HepG2 (cell line): ENCODE data around the gene CAPZB. TPM values are rescaled to one million over a fixed set of nuclear protein-coding genes. Genes with fewer than 3 reads are reported as not detected.

Experiments
- CREB3 ChIP-seq: sonication (generic); formaldehyde crosslinking; IDR thresholded peaks from 2 replicates; pipeline ENCODE4 v1.5.0; 2020; ENCODE audit warnings: missing genetic modification reagents
- GFI1 ChIP-seq: sonication (generic); formaldehyde crosslinking; IDR thresholded peaks from 2 replicates; pipeline ENCODE4 v1.5.0; 2020; ENCODE audit warnings: missing genetic modification reagents, mild to moderate bottlenecking, borderline replicate concordance
- HMGXB3 ChIP-seq: sonication (generic); formaldehyde crosslinking; IDR thresholded peaks from 2 replicates; pipeline ENCODE4 v1.4.0; 2020; ENCODE audit warnings: missing genetic modification reagents, borderline replicate concordance
- JARID2 ChIP-seq: sonication (generic); formaldehyde crosslinking; IDR thresholded peaks from 2 replicates; pipeline ENCODE4 v1.8.1; 2023; ENCODE audit warnings: missing genetic modification reagents, inconsistent platforms; ENCODE audit not compliant: insufficient replicate concordance
- JDP2 ChIP-seq: sonication (generic); formaldehyde crosslinking; IDR thresholded peaks from 2 replicates; pipeline ENCODE4 v1.8.1; 2022; ENCODE audit warnings: missing genetic modification reagents, borderline replicate concordance
- KIAA2018 ChIP-seq: sonication (generic); formaldehyde crosslinking; IDR thresholded peaks from 2 replicates; pipeline ENCODE4 v1.5.0; 2020; ENCODE audit warnings: mild to moderate bottlenecking, missing genetic modification reagents, borderline replicate concordance
- PCBP2 ChIP-seq: fragments of 200-400 bp; formaldehyde crosslinking; optimal IDR thresholded peaks from 2 replicates; pipeline ENCODE3; 2018; ENCODE audit warnings: low read length, low read depth; ENCODE audit not compliant: poor library complexity, severe bottlenecking
- SMAD9 ChIP-seq: sonication (generic); formaldehyde crosslinking; IDR thresholded peaks from 2 replicates; pipeline ENCODE4 v1.5.1; 2020; ENCODE audit warnings: mild to moderate bottlenecking, missing genetic modification reagents
- SP1 ChIP-seq, 2 experiments: fragments of 450-650 bp in 1 of 2; sonication (generic) in 1 of 2; formaldehyde crosslinking in 1 of 2; IDR thresholded peaks; 2 replicates each; pipeline versions ENCODE4 v1.4.0 to v1.6.1; 2016 to 2020; ENCODE audit warnings: missing genetic modification reagents in 1 of 2
- SP4 ChIP-seq: sonication (generic); formaldehyde crosslinking; IDR thresholded peaks from 2 replicates; pipeline ENCODE4 v1.8.1; 2023; ENCODE audit warnings: mild to moderate bottlenecking, missing genetic modification reagents
- SSRP1 ChIP-seq: IDR thresholded peaks from 2 replicates; pipeline ENCODE4 v1.6.1; 2016; ENCODE audit warnings: control low read depth
- ZBTB1 ChIP-seq: sonication (generic); formaldehyde crosslinking; IDR thresholded peaks from 2 replicates; pipeline ENCODE4 v1.4.0; 2020; ENCODE audit warnings: missing genetic modification reagents, borderline replicate concordance
- ZNF264 ChIP-seq: sonication (generic); formaldehyde crosslinking; IDR thresholded peaks from 2 replicates; pipeline ENCODE4 v1.4.0; 2020; ENCODE audit warnings: missing genetic modification reagents
- ZNF460 ChIP-seq: sonication (generic); formaldehyde crosslinking; IDR thresholded peaks from 2 replicates; pipeline ENCODE4 v1.5.1; 2020; ENCODE audit warnings: missing genetic modification reagents, mild to moderate bottlenecking, borderline replicate concordance
- ZNF879 ChIP-seq: sonication (generic); formaldehyde crosslinking; IDR thresholded peaks from 2 replicates; pipeline ENCODE4 v1.8.1; 2023; ENCODE audit warnings: missing genetic modification reagents
- polyA plus RNA-seq, 8 experiments: library from polyadenylated mRNA; depleted of rRNA in 3 of 8; stranded (reverse) in 7 of 8; unstranded in 1 of 8; fragments of >200 nt; fragmentation: Illumina TruSeq in 4 of 8; extraction: Trizol in 4 of 8; gene quantifications; 2 replicates each; pipeline versions ENCODE4 v1.2.1 to v1.2.3, GENCODE V29; 2011 to 2016; ENCODE audit warnings: low read depth in 4 of 8, missing spikeins in 1 of 8, mixed read lengths in 1 of 8; ENCODE audit not compliant: insufficient read depth in 1 of 8
- total RNA-seq, 5 experiments: library from RNA; depleted of rRNA; stranded (reverse); fragments of >200 nt; fragmentation: Illumina TruSeq; extraction: Trizol; gene quantifications; 2 replicates each; pipeline ENCODE4 v1.2.3, GENCODE V29; 2016; ENCODE audit warnings: low read depth in 1 of 5

The CAPZB gene
- total and polyA plus RNA-seq, 2 of the 13 experiments (the other 11 are each of a cell fraction or from before 2014, with no cell fraction given) = 58.9 to 76.9 TPM

- TF ChIP-seq HMGXB3 (CRISPR knock-in tag) = peak; percentile 39; the same call in 1 of the 2 replicates
- TF ChIP-seq ZNF264 (CRISPR knock-in tag) = 0 out of 2 replicates have a peak, but pooled peaks have one; percentile 11
- TF ChIP-seq JARID2 (CRISPR knock-in tag) = no peak
- no peak for TF ChIP-seq ZNF879
- TF ChIP-seq SP1 (IDR thresholded peaks at IDR 0.05) = no peak
- no peak for TF ChIP-seq SP1 (CRISPR knock-in tag; IDR thresholded peaks at IDR 0.05)
- TF ChIP-seq ZBTB1 (CRISPR knock-in tag) = no peak
- TF ChIP-seq SMAD9 (CRISPR knock-in tag) = no peak
- TF ChIP-seq GFI1 = peak; percentile 49; the same call in 1 of the 2 replicates
- TF ChIP-seq JDP2 (CRISPR knock-in tag) = no peak
- TF ChIP-seq KIAA2018 = no peak
- peak; percentile 74 for TF ChIP-seq SP4 (CRISPR knock-in tag)
- TF ChIP-seq CREB3 (CRISPR knock-in tag) = no peak
- no peak for TF ChIP-seq PCBP2
- TF ChIP-seq SSRP1 (CRISPR knock-in tag) = no peak
- TF ChIP-seq ZNF460 = no peak
These were observed 147.0 kb downstream of the CAPZB start (continued) for GRCh38 chr1:19338323-19338762.
